H9 (cell line): ENCODE results near the gene KRT85. TPM values are rescaled to one million over a fixed set of nuclear protein-coding genes. Genes with fewer than 3 reads are reported as not detected.

Experiments
- DNase-seq: peaks from one replicate; pipeline ENCODE4 v3.0.0-alpha.2; 2017
- H2AFZ ChIP-seq: one replicate; pipeline ENCODE4 v1.6.1; 2013; ENCODE audit warnings: mild to moderate bottlenecking, low read length, control low read depth, moderate library complexity
- H2AK5ac ChIP-seq: 2 replicates; pipeline ENCODE4 v1.6.1; 2013; ENCODE audit warnings: low read length, control low read depth, mixed read lengths; ENCODE audit not compliant: insufficient read length
- H2BK120ac ChIP-seq: one replicate; pipeline ENCODE4 v1.6.1; 2013; ENCODE audit warnings: low read depth, mild to moderate bottlenecking, low read length, control low read depth, inconsistent platforms; ENCODE audit not compliant: poor library complexity, severe bottlenecking
- H2BK12ac ChIP-seq: 2 replicates; pipeline ENCODE4 v1.6.1; 2013; ENCODE audit warnings: low read length, control low read depth, mixed read lengths, low read depth; ENCODE audit not compliant: insufficient read length
- H2BK15ac ChIP-seq: 2 replicates; pipeline ENCODE4 v1.6.1; 2013; ENCODE audit warnings: low read depth, low read length, control low read depth
- H2BK20ac ChIP-seq: one replicate; pipeline ENCODE4 v1.6.1; 2013; ENCODE audit warnings: low read depth, mild to moderate bottlenecking, low read length, control low read depth, inconsistent platforms; ENCODE audit not compliant: poor library complexity, severe bottlenecking
- H2BK5ac ChIP-seq: 2 replicates; pipeline ENCODE4 v1.6.1; 2013; ENCODE audit warnings: low read length, control low read depth, mixed read lengths; ENCODE audit not compliant: insufficient read length
- H3K14ac ChIP-seq: 2 replicates; pipeline ENCODE4 v1.6.1; 2013; ENCODE audit warnings: low read length, control low read depth; ENCODE audit not compliant: insufficient read depth
- H3K18ac ChIP-seq: 2 replicates; pipeline ENCODE4 v1.6.1; 2013; ENCODE audit warnings: low read depth, mild to moderate bottlenecking, mixed read lengths, low read length, control low read depth; ENCODE audit not compliant: insufficient read length
- H3K23ac ChIP-seq: 2 replicates; pipeline ENCODE4 v1.6.1; 2013; ENCODE audit warnings: low read length, control low read depth, mixed read lengths, low read depth; ENCODE audit not compliant: insufficient read length
- H3K23me2 ChIP-seq: 2 replicates; pipeline ENCODE4 v1.6.1; 2013; ENCODE audit warnings: low read depth, mild to moderate bottlenecking, mixed read lengths, low read length, control low read depth; ENCODE audit not compliant: insufficient read length, poor library complexity, severe bottlenecking
- H3K27ac ChIP-seq: 2 replicates; pipeline ENCODE4 v1.5.1; 2013; ENCODE audit warnings: low read length, control low read depth, mixed read lengths, low read depth; ENCODE audit not compliant: insufficient read length
- H3K27me3 ChIP-seq: 2 replicates; pipeline ENCODE4 v1.6.1; 2013; ENCODE audit warnings: low read length, control low read depth, inconsistent platforms; ENCODE audit not compliant: insufficient read depth
- H3K4ac ChIP-seq: 2 replicates; pipeline ENCODE4 v1.6.1; 2013; ENCODE audit warnings: low read depth, mild to moderate bottlenecking, control low read depth, inconsistent platforms, low read length, moderate library complexity
- H3K4me1 ChIP-seq: 2 replicates; pipeline ENCODE4 v1.6.1; 2013; ENCODE audit warnings: low read length, control low read depth, inconsistent platforms; ENCODE audit not compliant: insufficient read depth
- H3K4me2 ChIP-seq: 2 replicates; pipeline ENCODE4 v1.6.1; 2013; ENCODE audit warnings: low read length, control low read depth, mixed read lengths; ENCODE audit not compliant: insufficient read length, insufficient read depth
- H3K56ac ChIP-seq: 2 replicates; pipeline ENCODE4 v1.6.1; 2013; ENCODE audit warnings: low read depth, mild to moderate bottlenecking, mixed read lengths, low read length, control low read depth; ENCODE audit not compliant: insufficient read length
- H3K79me1 ChIP-seq: 2 replicates; pipeline ENCODE4 v1.6.1; 2013; ENCODE audit warnings: low read depth, mild to moderate bottlenecking, moderate library complexity, low read length, control low read depth, inconsistent platforms; ENCODE audit not compliant: insufficient read depth, poor library complexity, severe bottlenecking
- H3K79me2 ChIP-seq: 2 replicates; pipeline ENCODE4 v1.6.1; 2013; ENCODE audit warnings: low read length, control low read depth, inconsistent platforms; ENCODE audit not compliant: insufficient read depth
- H3K9ac ChIP-seq: 2 replicates; pipeline ENCODE4 v1.6.1; 2013; ENCODE audit warnings: low read length, control low read depth, mixed read lengths; ENCODE audit not compliant: insufficient read length; ENCODE audit errors: extremely low read depth
- H3K9me3 ChIP-seq: one replicate; pipeline ENCODE4 v1.6.1; 2013; ENCODE audit warnings: low read depth, low read length, inconsistent platforms; ENCODE audit not compliant: control insufficient read depth
- H3T11ph ChIP-seq: one replicate; pipeline ENCODE4 v1.6.1; 2013; ENCODE audit warnings: mild to moderate bottlenecking, low read length, control low read depth, inconsistent platforms
- H4K20me1 ChIP-seq: one replicate; pipeline ENCODE4 v1.6.1; 2013; ENCODE audit not compliant: control insufficient read depth, insufficient read length, insufficient read depth
- H4K5ac ChIP-seq: 2 replicates; pipeline ENCODE4 v1.6.1; 2013; ENCODE audit warnings: low read depth, mild to moderate bottlenecking, mixed read lengths, low read length, control low read depth; ENCODE audit not compliant: insufficient read length
- H4K8ac ChIP-seq: replicated peaks from 2 replicates; pipeline ENCODE4 v1.6.1; 2013; ENCODE audit warnings: low read length, control low read depth, mixed read lengths, low read depth; ENCODE audit not compliant: insufficient read length
- H4K91ac ChIP-seq: 2 replicates; pipeline ENCODE4 v1.6.1; 2013; ENCODE audit warnings: low read depth, mild to moderate bottlenecking, moderate library complexity, mixed read lengths, low read length, control low read depth; ENCODE audit not compliant: insufficient read length
- H3K27ac Mint-ChIP-seq, 3 experiments: 2 replicates in 2 of 3; 3 replicates in 1 of 3; pipeline ENCODE4 v1.8.0; 2020 to 2021; ENCODE audit warnings: mixed read lengths in 3 of 3, mild to moderate bottlenecking in 1 of 3, moderate library complexity in 1 of 3
- H3K27me3 Mint-ChIP-seq: 2 replicates; pipeline ENCODE4 v1.8.0; 2021; ENCODE audit warnings: low read depth, mild to moderate bottlenecking, moderate library complexity, mixed read lengths
- H3K36me3 Mint-ChIP-seq, 3 experiments: 2 replicates in 2 of 3; 3 replicates in 1 of 3; pipeline ENCODE4 v1.8.0; 2020 to 2021; ENCODE audit warnings: low read depth in 3 of 3, mixed read lengths in 3 of 3; ENCODE audit not compliant: insufficient read depth in 1 of 3
- H3K4me1 Mint-ChIP-seq, 2 experiments: 2 replicates each; pipeline ENCODE4 v1.8.0; 2020; ENCODE audit warnings: mixed read lengths in 2 of 2
- H3K4me3 Mint-ChIP-seq, 2 experiments: 2 replicates in 1 of 2; 3 replicates in 1 of 2; pipeline ENCODE4 v1.8.0; 2020 to 2021; ENCODE audit warnings: mild to moderate bottlenecking in 2 of 2, mixed read lengths in 2 of 2, moderate library complexity in 1 of 2
- H3K9me3 Mint-ChIP-seq, 2 experiments: 2 replicates in 1 of 2; 3 replicates in 1 of 2; pipeline ENCODE4 v1.8.0; 2020; ENCODE audit warnings: mild to moderate bottlenecking in 2 of 2, mixed read lengths in 2 of 2, moderate library complexity in 1 of 2
- CTCF ChIP-seq: fragments of 200-600 bp; sonication (generic); conservative IDR thresholded peaks from 3 replicates; pipeline ENCODE4 v1.8.0; 2021; ENCODE audit warnings: antibody characterized with exemption, mild to moderate bottlenecking
- whole genome bisulfite sequencing: extraction: QIAGEN DNeasy Blood & Tissue Kit; methylation state at CpG from one replicate; pipeline ENCODE4 v1.1.7; 2013; ENCODE audit warnings: missing lambda C conversion rate, low lambda C conversion rate, mixed read lengths; ENCODE audit not compliant: insufficient read length; ENCODE audit errors: extremely low coverage; 5-methylcytosine and 5-hydroxymethylcytosine counted together
- total RNA-seq: library from RNA; stranded (reverse); gene quantifications from 2 replicates; pipeline ENCODE4 v1.2.1, GENCODE V29; 2021

Gene KRT85
- total RNA-seq, 1 experiment from 2014 or later = not detected

- Histone ChIP-seq H3K27me3 (no peaks in the 10 kb centered on the region), H3K27ac (no peak overlapping the region), H2BK5ac (no peak overlapping the region)
Measured at GRCh38 chr12:52364901-52365489, 2.3 kb downstream of the KRT85 start.

More at GRCh38 chr12:52364901-52365489, 2.3 kb downstream of the KRT85 start:
- Mint-ChIP-seq H3K4me3 (no peak overlapping the region), H3K27me3 (peaks cover 18% of the 10 kb centered on the region), H3K4me1 (no peaks in the 10 kb centered on the region), H3K27ac (no peak overlapping the region), H3K36me3 (no peaks in the 10 kb centered on the region), H3K9me3 (no peaks in the 10 kb centered on the region)
- no peak overlapping the region for H2BK120ac ChIP-seq
- no peak overlapping the region for H3K9ac ChIP-seq
- H3K4me1 ChIP-seq = no peaks in the 10 kb centered on the region
- no peak overlapping the region for H3T11ph ChIP-seq
- no peaks in the 10 kb centered on the region for H3K23me2 ChIP-seq
- no peaks in the 10 kb centered on the region for H3K79me1 ChIP-seq
- no peak overlapping the region for H4K8ac ChIP-seq
- no peak overlapping the region for H4K5ac ChIP-seq
- no CpG with 5 or more reads among the region's 14 CpGs for WGBS
- H3K56ac ChIP-seq = no peak overlapping the region
- H2BK15ac ChIP-seq = no peak overlapping the region
- H4K20me1 ChIP-seq = no peaks in the 10 kb centered on the region
- DNase-seq = no peak
- H3K23ac ChIP-seq = no peak overlapping the region
- H2AK5ac ChIP-seq = no peak overlapping the region
- H3K4me2 ChIP-seq = no peak overlapping the region
- H3K18ac ChIP-seq = no peak overlapping the region
- no peak overlapping the region for H2AFZ ChIP-seq
- no peak overlapping the region for H2BK20ac ChIP-seq
- TF ChIP-seq CTCF = no peak
- no peak overlapping the region for H3K14ac ChIP-seq
- H2BK12ac ChIP-seq = no peak overlapping the region
- H3K4ac ChIP-seq = no peak overlapping the region
- H3K9me3 ChIP-seq = no peaks in the 10 kb centered on the region
- H4K91ac ChIP-seq = no peak overlapping the region
- H3K79me2 ChIP-seq = no peaks in the 10 kb centered on the region
